GM19467 (cell line): ENCODE results near the gene ADSS1.

Experiments
- ATAC-seq: cut with Tn5 transposase; IDR thresholded peaks from one replicate; pipeline ENCODE4 v1.9.1; 2021; ENCODE audit warnings: mild to moderate bottlenecking, moderate library complexity; ENCODE audit not compliant: unreplicated experiment

Gene ADSS1

DNA sequence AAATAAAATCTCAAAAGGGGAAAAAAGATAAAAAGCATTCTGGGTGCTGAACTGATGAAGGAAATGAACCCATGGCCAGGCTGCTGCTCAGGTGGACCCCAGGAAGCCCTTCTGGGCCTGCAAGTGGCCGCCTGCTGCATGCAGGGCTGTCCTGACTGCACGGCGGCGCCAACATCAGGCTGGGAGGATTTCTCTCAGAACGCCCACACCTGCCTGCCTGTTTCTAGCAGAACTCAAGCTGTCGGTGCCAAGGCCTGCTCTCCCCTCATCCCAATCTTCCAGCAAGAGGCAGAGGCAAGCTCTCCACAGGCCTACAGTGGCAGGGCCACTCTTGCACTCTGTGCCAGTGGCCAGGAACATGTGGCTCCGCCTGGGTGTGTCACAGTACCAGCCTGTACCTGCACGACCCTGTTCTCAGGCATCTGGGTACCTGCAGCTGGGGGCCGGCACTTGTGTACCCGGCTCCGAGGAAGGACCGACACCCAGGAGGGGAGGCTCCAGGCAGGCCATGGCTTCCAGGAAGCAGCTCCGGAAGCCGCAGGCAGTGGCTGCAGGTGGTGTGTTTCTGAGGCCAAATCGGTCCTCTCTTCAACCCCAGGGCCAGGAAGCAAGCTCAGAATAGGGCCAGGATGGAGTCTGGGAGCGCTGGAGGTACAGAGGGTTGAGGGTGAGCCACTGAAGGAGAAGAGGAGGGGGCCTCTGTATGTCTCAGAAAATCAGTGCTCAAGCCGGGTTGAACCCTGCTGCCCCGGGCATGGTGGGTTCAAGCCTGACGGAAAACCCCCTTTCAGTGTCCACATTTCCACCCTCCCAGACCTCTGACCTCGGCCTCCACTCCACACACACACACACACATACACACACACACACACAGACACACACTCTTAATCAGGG, 37.2 kb upstream of the ADSS1 start:
- ATAC-seq: no peak

DNA sequence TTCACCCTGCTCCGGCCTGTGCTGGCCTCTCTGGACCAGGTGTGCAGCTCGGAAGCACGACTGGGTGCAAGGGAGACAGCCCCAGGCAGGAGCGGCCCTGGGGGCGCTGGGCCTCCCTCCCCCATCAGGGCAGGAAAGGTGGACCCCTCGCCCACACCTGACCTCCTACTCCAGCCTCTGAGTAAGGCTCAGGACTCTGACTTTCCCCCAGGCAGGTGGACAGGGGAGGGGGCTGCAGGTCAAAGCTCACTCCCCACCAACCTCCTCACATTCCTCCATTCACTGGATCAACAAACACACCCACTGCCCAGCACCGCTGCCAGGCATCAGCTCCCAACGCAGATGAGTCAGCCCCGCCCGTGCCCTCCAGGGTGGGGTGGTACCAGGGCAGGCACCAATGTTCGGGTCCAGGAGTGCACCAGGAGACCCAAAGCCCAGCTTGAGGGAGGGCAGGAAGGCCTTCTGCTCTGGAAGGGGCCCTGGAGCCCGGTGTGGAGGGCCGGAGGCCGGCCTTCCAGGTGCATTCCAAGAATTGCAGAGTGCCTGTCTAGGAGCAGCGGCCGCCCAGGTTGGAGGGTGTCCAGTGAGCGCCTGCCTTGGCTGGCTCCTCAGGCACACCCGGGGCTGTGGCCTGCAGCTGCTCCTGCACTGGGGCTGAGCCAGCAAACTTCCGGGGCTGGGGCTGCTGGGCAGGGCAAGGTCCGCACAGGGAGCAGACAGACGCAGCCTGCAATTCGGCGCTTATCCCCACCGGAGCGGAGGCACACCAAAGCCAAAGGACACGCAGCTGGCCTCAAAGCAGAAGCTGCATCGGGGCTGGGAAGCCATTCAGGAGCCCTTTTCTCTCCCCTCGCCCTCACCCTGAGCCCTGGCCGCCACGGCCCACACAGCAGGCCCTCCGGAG, 36.2 kb upstream of the ADSS1 start:
- no peak for ATAC-seq

DNA sequence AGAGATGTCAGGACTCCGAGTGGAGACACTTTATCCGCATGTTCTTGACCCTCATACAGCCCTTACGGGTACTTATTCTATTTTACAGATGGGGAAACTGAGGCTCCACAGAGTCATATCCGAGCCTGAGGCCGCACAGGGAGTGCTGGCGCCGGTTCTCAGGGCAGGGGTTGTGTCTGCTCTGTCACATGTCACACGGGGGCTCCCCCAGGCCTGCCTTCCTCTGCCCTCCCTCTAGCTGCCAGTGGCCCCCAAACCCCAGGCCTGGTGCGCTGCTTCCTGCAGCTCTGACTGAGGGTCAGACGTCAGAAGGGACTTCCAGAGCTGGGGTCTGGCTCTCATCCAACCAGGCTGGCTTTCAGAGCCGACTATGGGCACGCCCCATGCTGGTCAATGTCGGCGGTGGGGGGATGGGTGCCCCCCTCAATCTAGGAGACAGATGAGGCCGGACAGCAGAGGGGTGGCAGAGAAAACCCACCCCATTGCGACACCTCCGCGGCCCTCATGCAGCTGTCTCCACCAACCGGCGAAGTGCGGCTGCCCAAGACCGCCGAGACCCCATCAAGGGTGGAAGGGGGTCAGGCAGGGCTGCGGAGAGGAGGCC, 35.4 kb upstream of the ADSS1 start:
- no peak for ATAC-seq

DNA sequence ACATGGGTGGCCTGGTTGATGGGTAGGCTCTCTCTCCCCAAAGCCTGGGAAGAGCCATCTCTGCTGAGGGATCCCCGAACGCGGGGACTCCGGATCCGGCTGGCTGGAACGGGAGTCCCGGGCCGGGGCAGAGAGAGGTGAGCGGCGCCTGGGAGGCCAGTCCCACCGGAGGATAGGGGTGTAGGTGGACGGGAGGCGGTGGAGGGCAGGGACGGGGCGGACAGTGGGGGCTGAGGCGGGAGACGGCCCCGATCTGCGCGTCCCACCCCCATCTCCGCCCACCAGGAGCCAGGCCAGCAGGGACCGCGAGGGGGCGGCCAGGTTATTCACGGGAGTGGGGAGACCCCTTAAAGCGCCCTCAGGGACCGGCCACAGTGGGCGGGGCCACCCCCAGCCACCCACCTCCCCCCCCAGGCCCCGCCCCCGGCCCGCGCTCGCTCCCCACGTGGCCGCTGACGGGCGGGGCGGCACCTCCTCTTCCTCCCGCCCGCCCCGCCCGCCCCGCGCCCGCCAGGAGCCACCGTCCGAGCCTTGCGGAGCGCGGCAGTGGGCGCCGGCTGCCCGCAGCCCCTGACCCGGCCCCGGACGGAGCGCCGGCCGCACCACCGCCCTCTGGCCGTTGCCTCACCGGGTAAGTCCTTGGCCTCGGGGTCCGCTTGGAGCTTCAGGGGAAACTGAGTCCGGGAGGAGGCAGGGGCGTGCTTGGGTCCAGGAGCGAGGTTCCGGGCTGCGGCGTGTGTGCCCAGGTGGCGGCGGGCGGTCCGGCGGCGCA, 34.7 kb upstream of the ADSS1 start, which contains the start of gene INF2:
INF2 (plus strand) TSS at position 510 of the 772 bp plus-strand sequence. CDS start 11,748 bp downstream, outside the sequence.
- no peak for ATAC-seq

DNA sequence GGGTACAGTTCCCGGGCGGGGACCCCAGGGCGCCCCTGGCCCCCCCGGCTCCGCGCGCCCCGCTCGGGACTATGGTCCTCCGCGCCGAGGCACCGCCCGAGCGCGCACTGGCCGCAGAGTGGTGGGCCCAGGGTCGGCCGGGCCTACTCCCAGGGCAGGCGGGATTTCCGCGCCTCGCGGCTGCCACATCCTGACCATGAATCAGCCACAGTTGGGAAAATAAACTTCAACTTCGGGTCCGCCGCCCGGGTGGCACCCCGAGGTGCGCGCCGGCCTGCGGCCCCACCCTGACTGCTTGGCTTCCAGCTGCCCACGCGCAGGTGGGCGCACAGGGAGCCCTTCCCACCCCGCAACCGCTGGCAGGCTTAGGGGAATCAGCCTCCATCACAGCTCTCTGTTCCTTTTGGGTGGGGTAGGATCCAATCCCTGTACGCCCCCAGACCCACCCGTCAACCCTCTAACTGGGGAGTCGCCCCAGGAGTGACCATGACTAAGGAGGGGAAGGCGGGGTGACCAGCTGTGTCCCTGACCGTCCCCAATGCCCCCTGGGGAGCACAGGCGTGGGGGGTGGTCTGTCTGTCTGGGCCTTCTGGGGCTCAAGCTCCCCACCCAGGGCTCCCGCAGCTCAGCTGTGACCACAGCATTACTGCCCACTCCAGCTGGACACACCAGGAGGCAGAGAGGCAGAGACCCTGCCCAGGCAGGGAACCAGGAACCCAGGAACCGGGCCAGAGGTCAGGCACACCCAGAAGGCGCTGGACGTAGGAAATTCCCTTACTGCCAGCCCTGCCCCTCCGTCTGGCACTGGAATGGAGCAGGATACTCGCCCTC, 33.9 kb upstream of the ADSS1 start:
- ATAC-seq: no peak

DNA sequence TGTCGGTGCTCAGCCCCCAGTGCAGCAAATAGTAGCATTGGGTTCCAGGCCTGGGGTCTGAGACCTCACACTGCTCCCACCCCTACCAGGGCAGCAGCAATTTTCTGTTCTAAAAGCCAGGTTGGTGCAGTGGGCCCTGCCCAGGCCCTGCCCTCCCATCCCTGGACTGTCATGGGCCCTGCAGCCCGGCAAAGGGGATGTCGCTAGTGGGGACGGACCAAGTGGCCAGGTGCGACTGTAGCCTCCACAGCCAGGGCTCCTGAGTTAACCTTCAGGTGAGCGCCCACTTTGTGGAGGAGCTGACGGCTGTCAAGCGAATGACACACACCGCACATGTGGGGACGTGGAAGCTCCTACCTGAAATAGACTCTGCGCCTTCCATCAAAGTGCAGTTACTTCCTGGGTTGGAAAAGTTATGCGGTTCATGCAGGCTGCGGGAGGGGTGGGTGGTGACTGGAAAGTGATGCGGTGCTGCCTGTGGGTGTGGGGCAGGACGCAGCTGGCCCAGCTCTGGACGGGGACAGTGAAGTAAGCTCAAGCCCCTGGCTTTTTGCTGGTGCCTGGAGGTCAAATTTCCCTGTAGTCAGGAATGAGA, 33.1 kb upstream of the ADSS1 start:
- ATAC-seq: no peak

DNA sequence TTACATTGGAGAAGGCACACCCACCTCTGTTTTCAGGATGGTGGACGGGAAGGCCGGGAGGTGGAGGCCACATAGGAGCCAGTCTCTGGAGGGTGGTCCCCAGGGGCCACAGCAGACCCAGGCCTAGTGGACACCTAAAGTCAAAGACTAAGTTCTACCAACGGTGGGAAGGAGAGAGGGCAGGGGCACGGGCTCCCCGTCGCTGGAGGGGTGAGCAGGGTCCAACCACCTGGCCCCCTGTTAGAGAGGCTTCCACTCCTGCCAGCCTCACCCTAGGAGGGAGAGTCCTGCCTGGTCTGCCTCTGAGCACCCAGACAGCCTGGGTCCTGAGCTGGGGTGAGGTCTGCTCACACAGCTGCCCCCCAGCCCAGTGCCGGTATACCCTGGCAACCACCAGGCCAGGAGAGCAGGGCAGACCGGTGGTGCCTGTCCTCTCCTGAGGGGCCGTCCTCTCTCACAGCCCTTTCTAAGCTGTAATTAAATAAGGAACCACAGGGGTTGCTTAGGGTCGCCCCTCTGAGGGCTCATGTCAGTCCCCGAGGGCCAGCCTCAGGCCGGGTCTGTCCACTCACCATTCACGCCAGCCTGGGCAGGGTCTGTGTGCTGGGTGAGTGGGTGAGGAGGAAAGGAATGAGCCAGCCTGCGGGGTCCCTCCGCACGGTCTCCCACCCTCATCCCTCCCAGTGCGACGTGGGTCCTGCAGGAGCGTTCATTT, 32.3 kb upstream of the ADSS1 start:
- ATAC-seq: no peak

DNA sequence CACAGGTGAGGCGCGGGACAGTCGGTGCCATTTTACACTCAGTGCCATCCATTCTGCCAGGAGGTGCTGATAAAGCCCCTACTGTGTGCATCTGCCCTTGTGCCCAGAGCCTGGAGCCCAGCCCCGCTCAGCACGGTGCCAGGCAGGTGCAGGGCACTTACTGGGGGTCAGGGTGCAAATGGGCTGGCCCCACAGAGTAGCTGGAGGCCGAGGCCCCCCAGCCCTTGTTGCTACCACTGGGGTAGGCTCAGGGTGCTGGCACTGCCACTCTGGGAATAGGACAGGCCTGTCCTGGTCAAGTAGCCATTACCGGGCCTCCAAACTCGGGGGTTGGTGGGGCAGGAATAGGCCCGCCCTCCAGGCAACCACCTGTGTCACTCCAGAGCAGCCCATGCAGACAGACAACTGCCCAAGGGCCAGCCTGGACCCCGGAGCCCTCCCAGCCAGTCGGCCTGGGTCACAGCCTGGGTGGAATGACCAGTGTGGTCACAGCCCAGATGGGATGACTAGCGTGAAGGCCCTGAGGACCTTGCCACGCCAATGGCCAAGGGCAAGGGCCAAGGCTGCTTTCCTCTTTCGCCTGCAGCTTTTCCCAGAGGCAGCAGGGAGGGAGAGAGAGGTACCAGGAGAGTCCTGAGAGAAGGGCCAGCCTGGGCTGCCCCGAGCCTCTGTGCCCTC, 31.6 kb upstream of the ADSS1 start:
- ATAC-seq: no peak

DNA sequence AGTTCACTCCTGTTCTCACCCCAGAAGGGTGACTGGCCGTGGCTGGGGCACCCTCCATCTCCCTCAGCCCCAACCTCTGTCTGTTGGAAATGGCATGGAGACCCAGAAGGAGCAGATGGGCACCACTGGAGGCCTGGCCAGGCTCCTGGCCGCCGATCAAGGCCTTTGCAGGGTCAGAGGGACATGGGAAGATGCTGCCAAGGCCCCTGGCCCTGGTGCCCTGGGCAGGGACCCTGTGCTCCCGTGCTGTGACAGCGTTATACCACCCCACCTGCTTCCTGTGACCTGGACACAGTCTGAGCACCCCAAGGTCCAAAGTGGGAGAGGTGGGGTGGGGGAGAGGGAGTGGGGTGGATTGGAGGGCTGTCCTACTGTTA, 31.1 kb upstream of the ADSS1 start:
- ATAC-seq: no peak

DNA sequence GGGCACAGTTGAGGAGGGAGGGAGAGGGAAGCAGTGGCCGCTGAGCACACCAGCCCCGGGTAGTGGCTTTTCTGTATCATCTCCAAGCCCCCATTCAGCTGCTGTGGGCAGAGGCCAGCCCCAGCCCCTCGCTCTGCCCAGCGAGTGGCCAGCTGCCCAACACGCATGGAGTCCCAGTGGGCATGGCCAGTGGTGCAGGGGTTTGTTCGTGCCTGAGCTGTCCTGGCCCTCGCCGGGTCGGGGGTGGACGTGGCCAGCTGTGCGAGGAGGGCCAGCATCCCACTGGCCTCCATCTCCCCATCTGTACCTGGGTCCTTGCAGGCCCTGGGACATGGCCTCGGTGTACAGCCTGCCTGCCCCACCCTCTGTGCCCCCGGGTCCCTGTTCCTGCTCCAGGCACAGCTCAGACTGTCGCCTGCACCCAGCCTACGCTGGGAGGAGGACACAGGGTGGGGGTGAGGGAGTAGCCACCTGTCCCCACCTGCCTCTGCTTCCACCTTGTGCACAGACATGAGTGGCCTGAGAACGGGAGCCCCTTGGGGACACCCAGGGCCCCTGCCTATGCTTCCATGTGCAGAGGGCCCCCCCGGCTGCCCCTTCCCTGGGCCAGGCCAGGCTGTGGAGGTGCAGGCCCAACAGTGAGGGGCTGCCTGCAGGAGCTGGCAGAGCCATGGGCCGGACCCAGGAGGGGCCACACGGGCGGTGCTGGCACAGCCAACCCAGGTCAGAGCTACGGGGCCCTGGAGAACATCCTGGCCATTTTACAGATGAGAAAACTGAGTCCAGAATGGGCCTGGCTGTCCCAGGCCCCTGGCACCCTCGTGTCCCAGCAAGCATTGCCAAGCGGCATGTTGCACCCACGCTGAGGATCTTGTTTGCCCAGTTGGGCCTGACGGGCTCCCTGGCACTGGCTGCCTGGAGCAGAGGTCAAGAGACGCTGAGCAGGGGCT, 30.3 kb upstream of the ADSS1 start:
- ATAC-seq: no peak

DNA sequence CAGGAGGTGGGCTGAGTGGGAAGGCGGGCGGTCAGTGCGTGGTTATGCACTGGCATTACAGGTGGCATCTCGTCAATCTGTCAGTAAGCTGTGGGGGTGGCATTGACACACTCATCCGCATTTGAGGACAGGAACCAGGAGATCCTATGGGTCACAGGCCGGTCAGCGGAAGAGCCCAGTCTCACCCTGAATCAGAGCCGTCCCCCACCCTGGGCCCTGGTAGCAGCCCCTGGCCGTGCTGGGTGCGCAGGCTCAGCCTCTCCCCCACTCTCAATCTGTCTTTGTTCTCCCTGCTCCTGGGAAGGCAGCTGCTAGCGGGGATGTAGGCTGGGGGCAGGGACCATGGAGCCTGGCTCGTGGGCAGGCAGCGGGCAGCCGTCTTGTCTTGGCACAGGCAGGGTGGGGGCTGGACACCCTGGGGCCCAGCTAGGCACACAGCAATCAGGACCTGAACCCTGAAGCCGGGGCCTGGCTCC, 29.5 kb upstream of the ADSS1 start:
- ATAC-seq: no peak

DNA sequence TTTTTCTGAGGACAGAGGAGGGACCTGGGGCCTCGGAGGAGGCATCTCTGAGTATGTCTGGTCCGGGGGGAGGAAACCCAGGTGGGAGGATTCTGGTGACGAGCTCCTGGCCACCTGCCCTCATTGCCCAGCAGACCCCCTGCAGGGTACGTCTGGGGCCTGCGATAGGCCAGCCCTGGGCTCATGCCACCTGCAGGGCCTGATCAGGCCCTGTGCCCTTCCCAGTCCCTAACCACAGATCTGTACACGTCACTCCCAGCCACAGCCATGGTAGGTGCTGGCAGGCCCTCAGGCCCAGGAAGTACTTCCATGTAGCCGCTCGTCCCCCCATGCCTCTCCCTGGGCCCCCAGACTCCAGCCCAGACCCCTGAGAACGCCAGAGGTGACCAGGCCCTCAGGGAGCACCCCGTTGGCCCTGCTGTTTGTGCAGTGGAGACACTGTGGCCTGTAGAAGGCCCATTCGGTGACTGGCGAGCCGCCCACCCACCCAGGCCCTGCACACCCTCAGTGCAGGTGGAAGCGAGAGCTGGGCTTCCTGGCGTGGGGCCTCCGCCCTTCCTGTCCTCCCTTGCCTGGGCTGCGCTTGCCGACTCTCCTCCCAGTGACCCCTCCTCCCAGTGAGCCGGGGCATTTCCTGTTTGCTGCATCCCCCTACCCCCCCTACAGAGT, 28.9 kb upstream of the ADSS1 start:
- ATAC-seq: no peak

DNA sequence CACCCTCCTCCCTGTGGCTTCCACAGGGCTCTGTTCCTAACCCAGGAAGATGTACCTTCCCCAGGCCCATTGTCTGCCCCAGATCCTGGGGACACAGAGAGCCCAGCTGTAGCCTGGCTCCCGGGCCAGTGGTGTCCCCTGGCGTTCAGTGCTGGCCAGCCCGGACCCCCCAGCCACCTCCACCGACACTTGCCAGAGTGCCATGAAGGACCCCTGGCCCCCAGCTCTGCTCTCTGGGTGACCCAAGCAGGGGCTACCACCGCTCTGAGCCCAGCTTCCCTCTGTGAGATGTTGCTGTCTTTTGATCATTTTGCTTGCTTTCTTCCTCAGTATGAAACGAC, 28.4 kb upstream of the ADSS1 start:
- no peak for ATAC-seq

DNA sequence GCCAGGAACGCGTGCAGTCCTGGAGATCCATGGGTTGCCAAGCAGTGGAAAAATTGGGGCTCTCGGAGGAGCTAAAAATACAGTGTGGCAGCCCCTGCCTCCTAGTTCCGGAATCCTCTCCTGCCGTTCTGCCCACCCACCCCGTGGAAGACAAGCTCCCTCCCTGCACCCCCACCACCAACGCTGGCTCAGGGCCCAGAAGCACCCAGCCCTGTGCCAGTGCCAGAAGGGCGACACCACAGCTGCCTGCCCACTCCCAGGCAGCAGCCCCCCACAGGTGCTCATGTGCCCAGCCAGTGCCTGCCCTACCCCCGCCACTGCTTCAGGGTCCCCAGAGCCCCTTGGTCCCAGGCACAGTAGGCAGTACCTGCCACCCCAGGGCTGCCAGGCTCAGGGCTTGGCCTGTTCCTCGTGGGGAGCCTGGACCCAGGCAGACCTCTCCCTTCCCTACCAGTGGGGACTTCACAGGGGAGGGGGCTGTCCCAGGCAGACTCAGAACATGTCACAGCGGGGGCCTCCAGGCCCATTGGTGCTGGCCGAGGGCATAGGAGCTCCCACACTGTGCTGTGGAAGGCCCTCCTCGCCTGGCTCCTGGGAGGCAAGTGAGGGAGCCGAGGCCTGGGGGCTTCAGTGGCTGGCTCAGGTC, 27.2 kb upstream of the ADSS1 start:
- no peak for ATAC-seq

DNA sequence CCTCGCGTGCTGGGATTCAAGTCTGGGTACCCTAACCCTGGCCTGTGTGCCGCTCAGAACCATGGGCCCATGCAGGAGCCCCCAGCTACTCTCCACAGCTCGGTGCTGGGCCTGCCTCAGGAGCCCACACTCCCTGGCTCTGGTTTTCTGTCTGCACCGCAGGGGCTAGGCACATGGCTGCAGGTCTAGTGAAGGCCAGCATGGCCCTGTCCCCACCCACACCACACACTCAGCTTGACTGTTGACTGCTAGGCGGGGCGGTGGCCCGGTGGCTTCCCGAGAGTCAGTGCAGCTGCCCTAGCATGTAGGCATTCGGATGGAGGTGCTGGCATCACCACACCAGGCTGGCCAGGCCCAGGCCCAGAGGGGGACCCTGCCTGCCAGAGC, 26.7 kb upstream of the ADSS1 start:
- ATAC-seq: no peak
